ENCODE measurements around the gene UBE3B. TPM values are rescaled to one million over a fixed set of nuclear protein-coding genes. Genes with fewer than 3 reads are reported as not detected.

UBE3B gene
- total and polyA plus RNA-seq, 4 donors: 12.9 to 40.2 (median 26.0) TPM

DNA sequence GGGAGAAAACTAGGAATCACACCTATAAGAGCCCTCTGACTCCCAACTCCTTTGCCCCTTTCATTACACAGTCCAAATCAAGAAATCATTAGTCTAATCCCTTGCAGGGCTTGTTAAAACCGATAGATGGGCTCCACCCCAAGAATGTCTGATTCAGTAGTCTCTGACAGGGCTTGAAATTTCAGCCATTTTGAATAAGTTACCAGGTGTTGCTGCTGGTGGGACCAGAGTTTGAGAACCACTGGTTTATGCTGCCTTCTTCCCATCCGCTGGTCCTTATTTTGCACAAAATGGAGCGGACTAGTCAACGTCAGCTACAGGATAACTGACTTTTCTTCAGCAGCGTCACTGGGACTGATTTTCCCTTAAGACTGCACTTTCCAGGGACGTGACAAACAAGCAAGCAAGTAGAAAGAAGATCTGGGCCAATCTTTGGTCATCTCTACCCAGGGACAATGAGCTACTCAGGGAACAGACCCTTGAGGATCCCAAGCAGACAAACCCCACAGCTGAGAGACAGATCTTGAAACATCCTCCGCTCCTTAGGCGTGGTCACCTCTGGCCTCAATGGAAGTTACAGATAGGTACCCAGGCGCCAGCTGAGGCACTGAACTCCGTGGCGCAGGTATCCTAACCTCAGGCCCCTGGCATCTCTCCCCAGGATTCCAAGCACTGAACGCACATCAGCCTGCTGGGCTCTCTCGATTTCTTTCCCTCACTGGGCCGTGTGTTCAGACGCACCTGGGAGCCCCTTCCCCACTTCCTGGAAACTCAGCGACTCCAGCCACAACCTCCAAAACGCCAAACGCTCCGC lies 1.2 kb upstream of the UBE3B start:
- peak overlapping the region; percentile 2 to 39 for H3K27ac ChIP-seq (ENCODE audit: low read depth in 1 of 2, low read length in 2 of 2)
- intact Hi-C loops (cut with DNase I): loop anchor here (2.0 to 5.0 kb wide), 3 partner anchors 43 to 379 kb away; partner anchors contain the start of gene UNG (in 1 of the 2)
- H3K36me3 ChIP-seq (ENCODE audit: control insufficient read depth in 1 of 2, insufficient read depth in 2 of 2, low read length in 1 of 2): no peaks in the 10 kb centered on the region
- peak overlapping the region; percentile 84 to 95 for H3K4me3 ChIP-seq (ENCODE audit: low read length in 2 of 2)
- H3K27me3 ChIP-seq (ENCODE audit: control insufficient read depth in 1 of 2, insufficient read depth in 2 of 2, low read length in 1 of 2): no peaks in the 10 kb centered on the region
- WGBS, 2 donors: 4 to 7% methylated on average over 19 of the region's 19 CpGs
- peaks cover 3% of the 10 kb centered on the region in 2 donors for H3K4me1 ChIP-seq (ENCODE audit: control insufficient read depth in 1 of 2, insufficient read depth in 2 of 2, low read length in 2 of 2)
- H3K9me3 ChIP-seq (ENCODE audit: control insufficient read depth, low read length): no peaks in the 10 kb centered on the region
- DNase-seq: no peak
- ATAC-seq (ENCODE audit: low FRiP score): no peak

DNA sequence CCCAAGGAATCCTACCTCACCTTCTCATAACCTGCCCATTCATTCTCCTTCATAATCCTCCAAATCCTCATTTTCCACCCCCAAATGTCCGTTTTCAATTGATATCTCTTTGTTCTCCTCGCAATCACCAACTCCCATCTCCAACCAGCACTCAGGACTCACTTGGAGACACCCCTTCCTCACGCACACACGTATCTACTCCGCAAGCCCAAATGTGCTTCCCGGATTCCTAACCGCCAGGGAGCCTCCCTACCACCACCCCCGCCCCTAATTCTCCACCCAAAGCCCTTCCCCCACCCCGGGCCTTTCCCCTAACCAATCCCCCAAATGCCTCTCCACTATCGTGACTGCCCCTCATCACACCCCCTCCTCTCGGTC lies 638 bp upstream of the UBE3B start:
- no peaks in the 10 kb centered on the region for H3K9me3 ChIP-seq (ENCODE audit: control insufficient read depth, low read length)
- H3K27ac ChIP-seq (ENCODE audit: low read depth in 1 of 2, low read length in 2 of 2): peak overlapping the region in 1 of 2 donors; percentile 84
- ATAC-seq (ENCODE audit: low FRiP score) (peak; percentile 8), DNase-seq (no peak)
- H3K27me3 ChIP-seq (ENCODE audit: control insufficient read depth in 1 of 2, insufficient read depth in 2 of 2, low read length in 1 of 2): no peaks in the 10 kb centered on the region
- no peaks in the 10 kb centered on the region for H3K36me3 ChIP-seq (ENCODE audit: control insufficient read depth in 1 of 2, insufficient read depth in 2 of 2, low read length in 1 of 2)
- H3K4me1 ChIP-seq (ENCODE audit: control insufficient read depth in 1 of 2, insufficient read depth in 2 of 2, low read length in 2 of 2): peaks cover 3% of the 10 kb centered on the region in 2 donors
- 0 to 1% methylated on average over 11 of the region's 11 CpGs for WGBS, 2 donors
- peak overlapping the region; percentile 84 to 95 for H3K4me3 ChIP-seq (ENCODE audit: low read length in 2 of 2)
- intact Hi-C loops (cut with DNase I): loop anchor here (1.0 to 5.0 kb wide), 4 partner anchors 13 to 379 kb away; partner anchors contain the start of gene UNG (in 1 of the 2)

DNA sequence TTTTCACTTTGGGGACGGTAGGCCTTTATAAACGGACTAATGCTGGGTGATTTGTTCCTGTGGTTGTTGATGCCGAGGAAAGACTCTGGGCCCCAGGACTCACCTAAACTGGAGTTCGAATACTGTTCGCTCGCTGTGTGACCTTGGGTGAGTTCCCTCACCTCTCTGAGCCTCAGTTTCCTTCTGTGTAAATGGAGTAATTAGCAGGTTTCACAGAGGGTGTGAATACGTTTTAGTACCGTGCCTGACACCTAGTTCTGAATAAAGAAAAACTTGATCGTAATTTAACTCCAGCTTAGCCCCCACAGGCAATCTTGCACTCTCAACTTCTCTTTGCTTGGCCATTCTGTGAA lies 505 bp downstream of the UBE3B start:
- DNase-seq (no peak), ATAC-seq (ENCODE audit: low FRiP score) (no peak)
- peak overlapping the region; percentile 84 to 95 for H3K4me3 ChIP-seq (ENCODE audit: low read length in 2 of 2)
- H3K36me3 ChIP-seq (ENCODE audit: control insufficient read depth in 1 of 2, insufficient read depth in 2 of 2, low read length in 1 of 2): peaks cover 0 to 2% of the 10 kb centered on the region in 2 donors
- intact Hi-C loops (cut with DNase I): loop anchor here (1.0 to 5.0 kb wide), 4 partner anchors 15 to 381 kb away; partner anchors contain the start of gene UNG (in 1 of the 2)
- H3K27me3 ChIP-seq (ENCODE audit: control insufficient read depth in 1 of 2, insufficient read depth in 2 of 2, low read length in 1 of 2): no peaks in the 10 kb centered on the region
- 2 to 3% methylated on average over 9 of the region's 9 CpGs for WGBS, 2 donors
- H3K9me3 ChIP-seq (ENCODE audit: control insufficient read depth, low read length): no peaks in the 10 kb centered on the region
- H3K27ac ChIP-seq (ENCODE audit: low read depth in 1 of 2, low read length in 2 of 2): no peak overlapping the region
- peaks cover 3% of the 10 kb centered on the region in 2 donors for H3K4me1 ChIP-seq (ENCODE audit: control insufficient read depth in 1 of 2, insufficient read depth in 2 of 2, low read length in 2 of 2)

DNA sequence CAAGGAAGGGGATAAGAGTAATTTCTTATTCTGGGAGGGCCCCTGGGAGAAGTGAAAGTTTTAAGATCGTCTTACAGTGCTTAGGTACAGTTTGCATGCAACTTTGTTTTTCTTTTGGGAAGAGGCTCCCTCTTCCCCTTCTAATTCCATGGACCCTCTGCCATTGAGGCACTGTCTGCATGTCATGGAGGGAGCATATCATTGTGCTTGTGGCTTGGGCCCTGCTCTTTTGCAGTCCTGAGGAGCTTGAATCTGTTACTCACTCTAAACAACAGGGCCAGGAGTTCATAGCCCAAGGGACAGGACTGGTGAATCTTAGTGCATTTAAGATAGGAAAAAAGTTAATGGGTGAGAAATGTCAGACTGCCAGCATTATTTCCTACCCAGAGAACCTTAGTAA lies 2.3 kb downstream of the UBE3B start:
- H3K36me3 ChIP-seq (ENCODE audit: control insufficient read depth in 1 of 2, insufficient read depth in 2 of 2, low read length in 1 of 2): peaks cover 0 to 2% of the 10 kb centered on the region in 2 donors
- peaks cover 3% of the 10 kb centered on the region in 2 donors for H3K4me1 ChIP-seq (ENCODE audit: control insufficient read depth in 1 of 2, insufficient read depth in 2 of 2, low read length in 2 of 2)
- H3K27ac ChIP-seq (ENCODE audit: low read depth in 1 of 2, low read length in 2 of 2): no peak overlapping the region
- no peak overlapping the region for H3K4me3 ChIP-seq (ENCODE audit: low read length in 2 of 2)
- H3K27me3 ChIP-seq (ENCODE audit: control insufficient read depth in 1 of 2, insufficient read depth in 2 of 2, low read length in 1 of 2): no peaks in the 10 kb centered on the region
- intact Hi-C loops (cut with DNase I): loop anchor here in 1 of 2 donors (5.0 kb wide), 1 partner anchor 382 kb away; the partner anchor contains the start of gene UNG
- H3K9me3 ChIP-seq (ENCODE audit: control insufficient read depth, low read length): no peaks in the 10 kb centered on the region
- no peak for DNase-seq
- ATAC-seq (ENCODE audit: low FRiP score): no peak
- WGBS, 2 donors: 46 to 48% methylated on average over 1 of the region's 1 CpG

GRCh38 chr12:109480356-109480755 lies 2.9 kb downstream of the UBE3B start:
- no peak overlapping the region for H3K27ac ChIP-seq (ENCODE audit: low read depth in 1 of 2, low read length in 2 of 2)
- H3K36me3 ChIP-seq (ENCODE audit: control insufficient read depth in 1 of 2, insufficient read depth in 2 of 2, low read length in 1 of 2): peaks cover 2% of the 10 kb centered on the region in 2 donors
- peaks cover 3% of the 10 kb centered on the region in 2 donors for H3K4me1 ChIP-seq (ENCODE audit: control insufficient read depth in 1 of 2, insufficient read depth in 2 of 2, low read length in 2 of 2)
- DNase-seq (no peak), ATAC-seq (ENCODE audit: low FRiP score) (no peak)
- H3K9me3 ChIP-seq (ENCODE audit: control insufficient read depth, low read length): no peaks in the 10 kb centered on the region
- H3K4me3 ChIP-seq (ENCODE audit: low read length in 2 of 2): no peak overlapping the region
- intact Hi-C loops (cut with DNase I): no loop called here
- 91 to 94% methylated on average over 4 of the region's 4 CpGs for WGBS, 2 donors
- H3K27me3 ChIP-seq (ENCODE audit: control insufficient read depth in 1 of 2, insufficient read depth in 2 of 2, low read length in 1 of 2): no peaks in the 10 kb centered on the region

- H3K27ac ChIP-seq (ENCODE audit: low read depth in 1 of 2, low read length in 2 of 2): no peak overlapping the region
- WGBS, 2 donors: 91 to 95% methylated on average over 1 of the region's 1 CpG
- H3K9me3 ChIP-seq (ENCODE audit: control insufficient read depth, low read length): no peaks in the 10 kb centered on the region
- no peak overlapping the region for H3K4me3 ChIP-seq (ENCODE audit: low read length in 2 of 2)
- peaks cover 0 to 3% of the 10 kb centered on the region in 2 donors for H3K4me1 ChIP-seq (ENCODE audit: control insufficient read depth in 1 of 2, insufficient read depth in 2 of 2, low read length in 2 of 2)
- H3K27me3 ChIP-seq (ENCODE audit: control insufficient read depth in 1 of 2, insufficient read depth in 2 of 2, low read length in 1 of 2): no peaks in the 10 kb centered on the region
- intact Hi-C loops (cut with DNase I): no loop called here
- H3K36me3 ChIP-seq (ENCODE audit: control insufficient read depth in 1 of 2, insufficient read depth in 2 of 2, low read length in 1 of 2): peaks cover 5 to 6% of the 10 kb centered on the region in 2 donors
- DNase-seq (no peak), ATAC-seq (ENCODE audit: low FRiP score) (no peak)
Measured at GRCh38 chr12:109481863-109482262, 4.4 kb downstream of the UBE3B start.

GRCh38 chr12:109482491-109482890 lies 5.1 kb downstream of the UBE3B start:
- no peak for ATAC-seq (ENCODE audit: low FRiP score)
- H3K27me3 ChIP-seq (ENCODE audit: control insufficient read depth in 1 of 2, insufficient read depth in 2 of 2, low read length in 1 of 2): no peaks in the 10 kb centered on the region
- no peaks in the 10 kb centered on the region for H3K9me3 ChIP-seq (ENCODE audit: control insufficient read depth, low read length)
- H3K27ac ChIP-seq (ENCODE audit: low read depth in 1 of 2, low read length in 2 of 2): no peak overlapping the region
- intact Hi-C loops (cut with DNase I): no loop called here
- peaks cover 0 to 3% of the 10 kb centered on the region in 2 donors for H3K4me1 ChIP-seq (ENCODE audit: control insufficient read depth in 1 of 2, insufficient read depth in 2 of 2, low read length in 2 of 2)
- DNase-seq: no peak
- 78 to 86% methylated on average over 2 of the region's 2 CpGs for WGBS, 2 donors
- no peak overlapping the region for H3K4me3 ChIP-seq (ENCODE audit: low read length in 2 of 2)
- H3K36me3 ChIP-seq (ENCODE audit: control insufficient read depth in 1 of 2, insufficient read depth in 2 of 2, low read length in 1 of 2): peaks cover 6% of the 10 kb centered on the region in 2 donors

DNA sequence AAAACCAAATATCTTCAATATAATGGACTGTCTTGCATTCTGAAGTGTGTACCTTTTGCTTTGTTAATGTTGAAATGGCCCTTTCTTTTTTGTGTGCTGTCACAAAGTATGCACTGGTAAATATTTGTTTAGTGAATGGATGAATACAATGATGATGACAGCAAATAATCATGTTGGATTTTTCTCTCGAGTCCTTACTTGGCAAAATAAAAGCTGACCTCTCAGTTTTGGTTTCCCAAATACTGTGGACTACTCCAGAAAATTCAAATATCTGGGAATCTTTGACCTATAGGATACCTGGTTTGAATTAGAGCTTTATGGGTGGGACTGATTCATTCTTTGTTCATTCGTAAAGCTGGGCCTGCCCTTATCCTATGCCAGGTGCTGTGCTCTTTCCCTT lies 5.5 kb downstream of the UBE3B start:
- no peaks in the 10 kb centered on the region for H3K27me3 ChIP-seq (ENCODE audit: control insufficient read depth in 1 of 2, insufficient read depth in 2 of 2, low read length in 1 of 2)
- intact Hi-C loops (cut with DNase I): no loop called here
- peaks cover 0 to 3% of the 10 kb centered on the region in 2 donors for H3K4me1 ChIP-seq (ENCODE audit: control insufficient read depth in 1 of 2, insufficient read depth in 2 of 2, low read length in 2 of 2)
- H3K36me3 ChIP-seq (ENCODE audit: control insufficient read depth in 1 of 2, insufficient read depth in 2 of 2, low read length in 1 of 2): peaks cover 6 to 8% of the 10 kb centered on the region in 2 donors
- H3K4me3 ChIP-seq (ENCODE audit: low read length in 2 of 2): no peak overlapping the region
- DNase-seq: no peak
- WGBS, 2 donors: 76 to 78% methylated on average over 2 of the region's 2 CpGs
- H3K9me3 ChIP-seq (ENCODE audit: control insufficient read depth, low read length): no peaks in the 10 kb centered on the region
- H3K27ac ChIP-seq (ENCODE audit: low read depth in 1 of 2, low read length in 2 of 2): no peak overlapping the region
- no peak for ATAC-seq (ENCODE audit: low FRiP score)

DNA sequence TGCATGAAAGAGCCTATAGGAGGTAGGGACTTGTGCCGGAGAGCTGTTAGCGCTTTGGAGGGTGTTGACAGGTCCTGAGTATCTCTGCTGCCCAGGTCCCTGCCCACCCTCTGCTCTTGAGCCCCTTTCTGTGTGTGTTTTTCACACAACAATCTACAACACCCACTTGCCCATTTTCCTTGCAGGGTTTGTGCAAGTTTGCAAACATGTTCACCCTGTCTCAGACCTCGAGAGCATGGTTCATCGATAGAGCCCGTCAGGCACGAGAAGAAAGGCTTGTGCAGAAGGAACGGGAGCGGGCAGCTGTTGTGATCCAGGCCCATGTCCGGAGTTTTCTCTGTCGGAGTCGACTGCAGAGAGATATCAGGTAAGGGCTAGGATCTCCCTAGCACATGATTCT lies 5.9 kb downstream of the UBE3B start:
- Histone ChIP-seq H3K4me1 (ENCODE audit: control insufficient read depth in 1 of 2, insufficient read depth in 2 of 2, low read length in 2 of 2) (peaks cover 0 to 3% of the 10 kb centered on the region in 2 donors), H3K27ac (ENCODE audit: low read depth in 1 of 2, low read length in 2 of 2) (no peak overlapping the region), H3K9me3 (ENCODE audit: control insufficient read depth, low read length) (no peaks in the 10 kb centered on the region), H3K27me3 (ENCODE audit: control insufficient read depth in 1 of 2, insufficient read depth in 2 of 2, low read length in 1 of 2) (no peaks in the 10 kb centered on the region), H3K36me3 (ENCODE audit: control insufficient read depth in 1 of 2, insufficient read depth in 2 of 2, low read length in 1 of 2) (peaks cover 7 to 11% of the 10 kb centered on the region in 2 donors), H3K4me3 (ENCODE audit: low read length in 2 of 2) (no peak overlapping the region)
- intact Hi-C loops (cut with DNase I): no loop called here
- WGBS, 2 donors: 93% methylated on average over 11 of the region's 11 CpGs
- DNase-seq (no peak), ATAC-seq (ENCODE audit: low FRiP score) (no peak)

All from aorta (tissue), 5 donors.